Upper lobe of left lung (tissue), 6 donors: ENCODE measurements around the gene G6PC1. TPM values are rescaled to one million over a fixed set of nuclear protein-coding genes. Genes with fewer than 3 reads are reported as not detected.
"Not testable (repeated sequence)": the region's sequence is repeated elsewhere in the genome, so short reads cannot be mapped to it uniquely, and the experiment has no call there.

Experiments used
- ATAC-seq, 2 donors: fragments of 200-7000 bp; cut with Tn5 transposase; one replicate each; pipeline ENCODE4 v1.9.1; 2022; ENCODE audit warnings: mild to moderate bottlenecking in 2 of 2, moderate library complexity in 2 of 2; ENCODE audit not compliant: low FRiP score in 2 of 2
- DNase-seq, 2 donors: peaks; one replicate each; pipeline ENCODE4 v3.0.0-alpha.2; 2019 to 2020
- H3K27ac ChIP-seq, 4 donors: fragments of 200-600 bp; sonication (generic); one replicate each; pipeline ENCODE4 v1.5.1; 2016 to 2019
- H3K27me3 ChIP-seq, 4 donors: fragments of 200-600 bp; sonication (generic); one replicate each; pipeline ENCODE4 v1.5.1; 2017 to 2019
- H3K36me3 ChIP-seq, 4 donors: fragments of 200-600 bp; sonication (generic); one replicate each; pipeline ENCODE4 v1.5.1; 2016 to 2019
- H3K4me1 ChIP-seq, 4 donors: fragments of 200-600 bp; sonication (generic); one replicate each; pipeline ENCODE4 v1.5.1; 2018 to 2019
- H3K4me3 ChIP-seq, 4 donors: fragments of 200-600 bp; sonication (generic); one replicate each; pipeline ENCODE4 v1.5.1; 2017 to 2019; ENCODE audit warnings: mild to moderate bottlenecking in 2 of 4, moderate library complexity in 1 of 4
- H3K9me3 ChIP-seq, 4 donors: fragments of 200-600 bp; sonication (generic); one replicate each; pipeline ENCODE4 v1.5.1; 2018 to 2019
- CTCF ChIP-seq, 6 experiments: fragments of 450-650 bp in 4 of 6; fragments of 200-600 bp in 2 of 6; sonication (generic) in 2 of 6; IDR thresholded peaks; one replicate each; pipeline ENCODE4 v1.5.1; 2016 to 2019; ENCODE audit warnings: antibody characterized with exemption in 6 of 6
- EP300 ChIP-seq, 4 donors: sonication (generic); formaldehyde crosslinking; IDR thresholded peaks; one replicate each; pipeline ENCODE4 v1.5.1; 2017; ENCODE audit warnings: antibody characterized with exemption in 4 of 4, control low read depth in 2 of 4
- POLR2A ChIP-seq, 4 donors: fragments of 450-650 bp; IDR thresholded peaks; one replicate each; pipeline ENCODE4 v1.5.1; 2016 to 2017; ENCODE audit warnings: antibody characterized with exemption in 4 of 4, mild to moderate bottlenecking in 2 of 4
- POLR2AphosphoS5 ChIP-seq, 2 donors: sonication (generic); formaldehyde crosslinking; IDR thresholded peaks; one replicate each; pipeline ENCODE4 v1.5.1; 2017; ENCODE audit warnings: antibody characterized with exemption in 2 of 2
- WGBS, 2 donors: methylation state at CpG; one replicate each; pipeline ENCODE4 v1.1.5; 2017 to 2018; 5-methylcytosine and 5-hydroxymethylcytosine counted together
- total RNA-seq, 6 donors: library from RNA; depleted of rRNA in 4 of 6; stranded (reverse); fragments of >200 nt in 4 of 6; gene quantifications; one replicate each; pipeline versions ENCODE4 v1.1.0 to v1.2.1, GENCODE V29; 2016 to 2021
- donor health status: DM: no; HTN: no; CAD: no; lungs with moderate emphysema.
- donor health status: DM: no; HTN: yes; CAD: no; lungs with severe emphysema.

The G6PC1 gene
- total RNA-seq, 6 donors from 2014 or later, result not detected

GRCh38 chr17:42853968-42854790 lies 46.4 kb upstream of the G6PC1 start:
- DNase-seq (peak in 1 of 2 donors; percentile 40), ATAC-seq (no peak)
- no peaks in the 10 kb centered on the region for H3K27me3 ChIP-seq
- H3K4me1 ChIP-seq, result peaks cover 8 to 25% (median 10%) of the 10 kb centered on the region in 4 donors
- TF ChIP-seq POLR2AphosphoS5 (IDR thresholded peaks at IDR 0.05), result no peak
- TF ChIP-seq POLR2A (IDR thresholded peaks at IDR 0.05), result no peak
- TF ChIP-seq CTCF (IDR thresholded peaks at IDR 0.05), result no peak
- TF ChIP-seq EP300 (IDR thresholded peaks at IDR 0.05), result no peak
- 70 to 78% methylated on average over 10 to 15 of the region's 15 CpGs for WGBS, 2 donors
- H3K4me3 ChIP-seq, result peak overlapping the region; percentile 3 to 51 (median 44)
- H3K27ac ChIP-seq, result peak overlapping the region; percentile 32 to 88 (median 72)
- no peaks in the 10 kb centered on the region for H3K36me3 ChIP-seq
- no peaks in the 10 kb centered on the region for H3K9me3 ChIP-seq

- ATAC-seq (no peak), DNase-seq (no peak)
- Histone ChIP-seq H3K27me3 (no peaks in the 10 kb centered on the region), H3K4me3 (peak overlapping the region in 3 of 4 donors; percentile 40 to 51 (median 48)), H3K36me3 (no peaks in the 10 kb centered on the region), H3K9me3 (no peaks in the 10 kb centered on the region), H3K4me1 (peaks cover 4 to 15% (median 5%) of the 10 kb centered on the region in 4 donors), H3K27ac (peak overlapping the region; percentile 46 to 88 (median 62))
- WGBS, 2 donors, result 67 to 94% methylated on average over 1 to 8 of the region's 8 CpGs
- no peak for TF ChIP-seq EP300 (IDR thresholded peaks at IDR 0.05)
- TF ChIP-seq POLR2AphosphoS5 (IDR thresholded peaks at IDR 0.05), result no peak
- no peak for TF ChIP-seq POLR2A (IDR thresholded peaks at IDR 0.05)
- no peak for TF ChIP-seq CTCF (IDR thresholded peaks at IDR 0.05)
These were observed 45.5 kb upstream of the G6PC1 start for GRCh38 chr17:42855048-42855596.

GRCh38 chr17:42856093-42856492 lies 44.5 kb upstream of the G6PC1 start:
- not testable (repeated sequence) for H3K36me3 ChIP-seq, H3K9me3 ChIP-seq, H3K4me1 ChIP-seq, H3K27me3 ChIP-seq, DNase-seq
- Histone ChIP-seq H3K4me3 (peak overlapping the region in 2 of 4 donors; percentile 48 to 51), H3K27ac (peak overlapping the region in 3 of 4 donors; percentile 46 to 88 (median 51))
- peak in 1 of 2 donors; percentile 3 for TF ChIP-seq POLR2AphosphoS5 (IDR thresholded peaks at IDR 0.05)
- WGBS, 2 donors, result 80 to 86% methylated on average over 4 to 7 of the region's 8 CpGs
- ATAC-seq, result peak in 1 of 2 donors; percentile 34

- DNase-seq, result peak in 1 of 2 donors; percentile 65
- H3K27ac ChIP-seq, result peak overlapping the region; percentile 21 to 71 (median 54)
- 78 to 88% methylated on average over 6 of the region's 8 CpGs for WGBS, 2 donors
- not testable (repeated sequence) for H3K36me3 ChIP-seq, H3K4me1 ChIP-seq, H3K9me3 ChIP-seq, H3K27me3 ChIP-seq
- peak; percentile 18 to 28 for ATAC-seq
- H3K4me3 ChIP-seq, result peak overlapping the region in 1 of 4 donors; percentile 5
These were observed 44.1 kb upstream of the G6PC1 start for GRCh38 chr17:42856516-42856915.

- H3K36me3 ChIP-seq, result no peaks in the 10 kb centered on the region
- H3K4me1 ChIP-seq, result peaks cover 3 to 9% (median 4%) of the 10 kb centered on the region in 4 donors
- TF ChIP-seq POLR2AphosphoS5 (IDR thresholded peaks at IDR 0.05) (no peak), CTCF (IDR thresholded peaks at IDR 0.05) (no peak), EP300 (IDR thresholded peaks at IDR 0.05) (no peak), POLR2A (IDR thresholded peaks at IDR 0.05) (no peak)
- peak overlapping the region in 3 of 4 donors; percentile 21 to 71 (median 54) for H3K27ac ChIP-seq
- H3K4me3 ChIP-seq, result no peak overlapping the region
- no peaks in the 10 kb centered on the region for H3K27me3 ChIP-seq
- ATAC-seq (no peak), DNase-seq (no peak)
- 91 to 100% methylated on average over 1 of the region's 1 CpG for WGBS, 2 donors
- no peaks in the 10 kb centered on the region for H3K9me3 ChIP-seq
These were observed 43.2 kb upstream of the G6PC1 start for GRCh38 chr17:42857389-42857788.
